GM12875 (cell line): ENCODE results near the gene CAPN5.

Experiments used
- H3K4me3 ChIP-seq: one replicate; pipeline ENCODE4 v1.5.1; 2011; ENCODE audit warnings: low read depth, low read length, control low read depth
- CTCF ChIP-seq: IDR thresholded peaks from 2 replicates; pipeline ENCODE4 v1.5.1; 2011; ENCODE audit warnings: low read depth, mild to moderate bottlenecking, control low read depth, inconsistent platforms, low read length, moderate library complexity, borderline replicate concordance; ENCODE audit not compliant: insufficient read depth

CAPN5 gene

GRCh38 chr11:77147036-77147315 lies 80.2 kb downstream of the CAPN5 start:
- no peak overlapping the region for H3K4me3 ChIP-seq
- TF ChIP-seq CTCF: no peak

GRCh38 chr11:77147668-77148321 lies 81.0 kb downstream of the CAPN5 start:
- no peak overlapping the region for H3K4me3 ChIP-seq
- TF ChIP-seq CTCF: no peak

- H3K4me3 ChIP-seq: no peak overlapping the region
- no peak for TF ChIP-seq CTCF
Measured at GRCh38 chr11:77148963-77149715, 82.4 kb downstream of the CAPN5 start.

GRCh38 chr11:77149716-77150392 lies 83.1 kb downstream of the CAPN5 start:
- TF ChIP-seq CTCF: no peak
- H3K4me3 ChIP-seq: no peak overlapping the region

- TF ChIP-seq CTCF: no peak
- no peak overlapping the region for H3K4me3 ChIP-seq
Measured at GRCh38 chr11:77150836-77151235, 84.1 kb downstream of the CAPN5 start.

GRCh38 chr11:77151804-77152509 lies 85.2 kb downstream of the CAPN5 start:
- TF ChIP-seq CTCF: no peak

GRCh38 chr11:77152846-77153245 lies 86.1 kb downstream of the CAPN5 start:
- TF ChIP-seq CTCF: no peak
- no peak overlapping the region for H3K4me3 ChIP-seq

More at GRCh38 chr11:77151804-77152509, 85.2 kb downstream of the CAPN5 start:
- H3K4me3 ChIP-seq: no peak overlapping the region
